ENCODE data around the gene RESP18. TPM values are rescaled to one million over a fixed set of nuclear protein-coding genes. Genes with fewer than 3 reads are reported as not detected.

The RESP18 gene
- total and polyA plus RNA-seq, 8 donors = not detected

GRCh38 chr2:219278655-219279150 lies 53.8 kb downstream of the RESP18 start:
- peak overlapping the region; percentile 96 to 100 (median 99) for H3K27ac ChIP-seq
- no peak for DNase-seq
- H3K4me1 ChIP-seq = peaks cover 22 to 50% (median 31%) of the 10 kb centered on the region in 4 donors
- peaks cover 23 to 34% (median 33%) of the 10 kb centered on the region in 4 donors for H3K36me3 ChIP-seq
- no peaks in the 10 kb centered on the region for H3K27me3 ChIP-seq
- intact Hi-C loops (cut with DNase I; ENCODE audit: low total_unique reads) = no loop called here
- no peaks in the 10 kb centered on the region for H3K9me3 ChIP-seq
- TF ChIP-seq POLR2A (IDR thresholded peaks at IDR 0.05) = no peak
- no peak for TF ChIP-seq POLR2AphosphoS5 (IDR thresholded peaks at IDR 0.05)
- TF ChIP-seq EP300 (IDR thresholded peaks at IDR 0.05) = no peak
- TF ChIP-seq, protein P1, sequence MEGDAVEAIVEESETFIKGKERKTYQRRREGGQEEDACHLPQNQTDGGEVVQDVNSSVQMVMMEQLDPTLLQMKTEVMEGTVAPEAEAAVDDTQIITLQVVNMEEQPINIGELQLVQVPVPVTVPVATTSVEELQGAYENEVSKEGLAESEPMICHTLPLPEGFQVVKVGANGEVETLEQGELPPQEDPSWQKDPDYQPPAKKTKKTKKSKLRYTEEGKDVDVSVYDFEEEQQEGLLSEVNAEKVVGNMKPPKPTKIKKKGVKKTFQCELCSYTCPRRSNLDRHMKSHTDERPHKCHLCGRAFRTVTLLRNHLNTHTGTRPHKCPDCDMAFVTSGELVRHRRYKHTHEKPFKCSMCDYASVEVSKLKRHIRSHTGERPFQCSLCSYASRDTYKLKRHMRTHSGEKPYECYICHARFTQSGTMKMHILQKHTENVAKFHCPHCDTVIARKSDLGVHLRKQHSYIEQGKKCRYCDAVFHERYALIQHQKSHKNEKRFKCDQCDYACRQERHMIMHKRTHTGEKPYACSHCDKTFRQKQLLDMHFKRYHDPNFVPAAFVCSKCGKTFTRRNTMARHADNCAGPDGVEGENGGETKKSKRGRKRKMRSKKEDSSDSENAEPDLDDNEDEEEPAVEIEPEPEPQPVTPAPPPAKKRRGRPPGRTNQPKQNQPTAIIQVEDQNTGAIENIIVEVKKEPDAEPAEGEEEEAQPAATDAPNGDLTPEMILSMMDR (IDR thresholded peaks at IDR 0.05) = peak in 1 of 7 experiments; percentile 11
- 10 to 14% (median 12%) methylated on average over 9 of the region's 9 CpGs for WGBS, 5 donors
- H3K4me3 ChIP-seq = peak overlapping the region; percentile 51 to 74 (median 70)

GRCh38 chr2:219277703-219278654 lies 54.6 kb downstream of the RESP18 start:
- H3K9me3 ChIP-seq = no peaks in the 10 kb centered on the region
- TF ChIP-seq POLR2AphosphoS5 (IDR thresholded peaks at IDR 0.05) = peak in 2 of 3 donors; percentile 29 to 64
- TF ChIP-seq POLR2A (IDR thresholded peaks at IDR 0.05) = no peak
- TF ChIP-seq, protein P1 (IDR thresholded peaks at IDR 0.05) = peak in 6 of 7 experiments; percentile 63 to 99 (median 96)
- TF ChIP-seq EP300 (IDR thresholded peaks at IDR 0.05) = no peak
- WGBS, 5 donors = 23 to 34% (median 23%) methylated on average over 19 to 25 of the region's 25 CpGs
- H3K27ac ChIP-seq = peak overlapping the region; percentile 39 to 100 (median 99)
- peaks cover 18 to 27% (median 25%) of the 10 kb centered on the region in 4 donors for H3K36me3 ChIP-seq
- H3K4me1 ChIP-seq = peaks cover 22 to 43% (median 31%) of the 10 kb centered on the region in 4 donors
- H3K4me3 ChIP-seq = peak overlapping the region in 1 of 4 donors; percentile 33
- no peaks in the 10 kb centered on the region for H3K27me3 ChIP-seq
- DNase-seq = peak; percentile 85 to 93
- intact Hi-C loops (cut with DNase I; ENCODE audit: low total_unique reads) = no loop called here

Small RNAs within 50 kb of the gene (small RNA-seq; reads per million reads assigned to genes)
- gene AC053503.3 (0 reads per million in 4 donors), gene MIR153-1 (0 to 0.15 (median 0) reads per million in 4 donors)

Other genes with a start within 250 kb of the RESP18 start
- gene NHEJ1, start 171.9 kb downstream of the RESP18 start, total RNA-seq = 10 to 100 TPM in 3 of 5 donors, 1 to 10 TPM in 2; 4.5 to 25.5 (median 13.2) TPM
- 10 to 100 TPM; 10.3 to 19.1 (median 10.4) TPM for gene NHEJ1, start 171.9 kb downstream of the RESP18 start, polyA plus RNA-seq
- 1 to 10 TPM in 2 of 5 donors, under 1 TPM in 3; 0.45 to 4.1 (median 0.92) TPM for gene SLC23A3, start 162.7 kb downstream of the RESP18 start, total RNA-seq
- 1 to 10 TPM in 1 of 3 donors, under 1 TPM in 1, not detected in 1; 0.50 to 2.3 TPM for gene SLC23A3, start 162.7 kb downstream of the RESP18 start, polyA plus RNA-seq
- 10 to 100 TPM; 12.8 to 48.2 (median 36.2) TPM for gene CNPPD1, start 155.8 kb downstream of the RESP18 start, total RNA-seq
- 10 to 100 TPM; 26.5 to 45.5 (median 34.2) TPM for gene CNPPD1, start 155.8 kb downstream of the RESP18 start, polyA plus RNA-seq
- gene RETREG2, start 154.5 kb downstream of the RESP18 start, total RNA-seq = 10 to 100 TPM; 31.9 to 97.3 (median 43.9) TPM
- gene RETREG2, start 154.5 kb downstream of the RESP18 start, polyA plus RNA-seq = 10 to 100 TPM; 23.9 to 52.5 (median 25.1) TPM
- 10 to 100 TPM; 21.3 to 79.7 (median 33.8) TPM for gene ZFAND2B, start 126.0 kb downstream of the RESP18 start, total RNA-seq
- gene ZFAND2B, start 126.0 kb downstream of the RESP18 start, polyA plus RNA-seq = 10 to 100 TPM; 45.0 to 81.3 (median 46.6) TPM
- gene ABCB6, start 113.8 kb downstream of the RESP18 start, total RNA-seq = 10 to 100 TPM in 4 of 5 donors, 1 to 10 TPM in 1; 8.2 to 41.5 (median 29.5) TPM
- gene ABCB6, start 113.8 kb downstream of the RESP18 start, polyA plus RNA-seq = 10 to 100 TPM in 2 of 3 donors, 1 to 10 TPM in 1; 8.4 to 47.8 (median 14.5) TPM
- 100 to 1,000 TPM in 1 of 5 donors, 10 to 100 TPM in 3, 1 to 10 TPM in 1; 1.4 to 100 (median 23.1) TPM for gene ATG9A, start 103.1 kb downstream of the RESP18 start, total RNA-seq
- gene ATG9A, start 103.1 kb downstream of the RESP18 start, polyA plus RNA-seq = 10 to 100 TPM in 1 of 3 donors, 1 to 10 TPM in 2; 6.3 to 13.5 (median 7.2) TPM
- gene ANKZF1, start 102.9 kb downstream of the RESP18 start, total RNA-seq = 100 to 1,000 TPM in 3 of 5 donors, 10 to 100 TPM in 2; 33.9 to 263 (median 138) TPM
- gene ANKZF1, start 102.9 kb downstream of the RESP18 start, polyA plus RNA-seq = 10 to 100 TPM; 27.8 to 36.6 (median 33.4) TPM
- 10 to 100 TPM in 1 of 5 donors, 1 to 10 TPM in 2, under 1 TPM in 1, not detected in 1; 0.58 to 31.4 (median 4.5) TPM for gene GLB1L, start 87.3 kb downstream of the RESP18 start, total RNA-seq
- gene GLB1L, start 87.3 kb downstream of the RESP18 start, polyA plus RNA-seq = 1 to 10 TPM; 2.6 to 4.9 (median 2.6) TPM
- 10 to 100 TPM in 4 of 5 donors, 1 to 10 TPM in 1; 1.2 to 55.6 (median 23.7) TPM for gene STK16, start 87.3 kb downstream of the RESP18 start, total RNA-seq
- gene STK16, start 87.3 kb downstream of the RESP18 start, polyA plus RNA-seq = 10 to 100 TPM; 38.8 to 55.9 (median 45.1) TPM
- gene TUBA4B, start 79.5 kb downstream of the RESP18 start, total RNA-seq = not detected
- gene TUBA4B, start 79.5 kb downstream of the RESP18 start, polyA plus RNA-seq = not detected
- 100 to 1,000 TPM in 1 of 5 donors, 10 to 100 TPM in 4; 18.7 to 141 (median 27.2) TPM for gene TUBA4A, start 78.8 kb downstream of the RESP18 start, total RNA-seq
- 10 to 100 TPM; 28.9 to 68.8 (median 51.0) TPM for gene TUBA4A, start 78.8 kb downstream of the RESP18 start, polyA plus RNA-seq
- 10 to 100 TPM; 24.4 to 88.8 (median 47.8) TPM for gene DNAJB2, start 53.4 kb downstream of the RESP18 start, total RNA-seq
- gene DNAJB2, start 53.4 kb downstream of the RESP18 start, polyA plus RNA-seq = 10 to 100 TPM; 62.5 to 85.8 (median 77.5) TPM
- 10 to 100 TPM in 1 of 5 donors, 1 to 10 TPM in 3, not detected in 1; 2.8 to 11.3 (median 7.4) TPM for gene PTPRN, start 23.3 kb downstream of the RESP18 start, total RNA-seq
- gene PTPRN, start 23.3 kb downstream of the RESP18 start, polyA plus RNA-seq = 1 to 10 TPM; 1.1 to 3.6 (median 1.5) TPM
- gene DNPEP, start 55.2 kb upstream of the RESP18 start, total RNA-seq = 100 to 1,000 TPM in 1 of 5 donors, 10 to 100 TPM in 4; 32.7 to 147 (median 46.4) TPM
- 100 to 1,000 TPM in 2 of 3 donors, 10 to 100 TPM in 1; 69.2 to 114 (median 105) TPM for gene DNPEP, start 55.2 kb upstream of the RESP18 start, polyA plus RNA-seq
- 1,000 to 10,000 TPM; 1,078 to 5,539 (median 2,913) TPM for gene DES, start 85.6 kb upstream of the RESP18 start, total RNA-seq
- gene DES, start 85.6 kb upstream of the RESP18 start, polyA plus RNA-seq = 100 to 1,000 TPM; 122 to 803 (median 204) TPM
- 100 to 1,000 TPM in 1 of 5 donors, 10 to 100 TPM in 3, 1 to 10 TPM in 1; 7.4 to 106 (median 30.4) TPM for gene SPEG, start 102.1 kb upstream of the RESP18 start, total RNA-seq
- 10 to 100 TPM in 1 of 3 donors, 1 to 10 TPM in 2; 9.8 to 65.1 (median 9.9) TPM for gene SPEG, start 102.1 kb upstream of the RESP18 start, polyA plus RNA-seq
- gene GMPPA, start 166.1 kb upstream of the RESP18 start, total RNA-seq = 100 to 1,000 TPM in 1 of 5 donors, 10 to 100 TPM in 4; 16.5 to 185 (median 24.2) TPM
- gene GMPPA, start 166.1 kb upstream of the RESP18 start, polyA plus RNA-seq = 10 to 100 TPM; 29.9 to 84.8 (median 58.2) TPM
- gene ASIC4, start 181.7 kb upstream of the RESP18 start, total RNA-seq = 10 to 100 TPM in 1 of 5 donors, 1 to 10 TPM in 1, not detected in 3; 2.0 to 11.0 TPM
- gene ASIC4, start 181.7 kb upstream of the RESP18 start, polyA plus RNA-seq = not detected
- 100 to 1,000 TPM in 1 of 5 donors, 10 to 100 TPM in 4; 28.0 to 119 (median 83.4) TPM for gene CHPF, start 211.1 kb upstream of the RESP18 start, total RNA-seq
- 10 to 100 TPM; 10.8 to 32.9 (median 27.2) TPM for gene CHPF, start 211.1 kb upstream of the RESP18 start, polyA plus RNA-seq
- gene TMEM198, start 211.3 kb upstream of the RESP18 start, total RNA-seq = 1 to 10 TPM in 2 of 5 donors, under 1 TPM in 1, not detected in 2; 0.92 to 7.5 (median 2.7) TPM
- 1 to 10 TPM; 1.4 to 4.7 (median 2.1) TPM for gene TMEM198, start 211.3 kb upstream of the RESP18 start, polyA plus RNA-seq
- 10 to 100 TPM; 19.8 to 55.4 (median 47.1) TPM for gene OBSL1, start 238.8 kb upstream of the RESP18 start, total RNA-seq
- gene OBSL1, start 238.8 kb upstream of the RESP18 start, polyA plus RNA-seq = 10 to 100 TPM; 30.3 to 62.1 (median 31.9) TPM
- gene INHA, start 239.6 kb upstream of the RESP18 start, total RNA-seq = 1 to 10 TPM in 1 of 5 donors, not detected in 4; 1.8 TPM
- under 1 TPM in 1 of 3 donors, not detected in 2; 0.63 TPM for gene INHA, start 239.6 kb upstream of the RESP18 start, polyA plus RNA-seq